ENCODE data around the gene NAT8L. TPM values are rescaled to one million over a fixed set of nuclear protein-coding genes. Genes with fewer than 3 reads are reported as not detected.

The NAT8L gene
- total and polyA plus RNA-seq, 2 of the 4 experiments (the other 2 are of a cell fraction), result 0.05 TPM; not detected in 1

DNA sequence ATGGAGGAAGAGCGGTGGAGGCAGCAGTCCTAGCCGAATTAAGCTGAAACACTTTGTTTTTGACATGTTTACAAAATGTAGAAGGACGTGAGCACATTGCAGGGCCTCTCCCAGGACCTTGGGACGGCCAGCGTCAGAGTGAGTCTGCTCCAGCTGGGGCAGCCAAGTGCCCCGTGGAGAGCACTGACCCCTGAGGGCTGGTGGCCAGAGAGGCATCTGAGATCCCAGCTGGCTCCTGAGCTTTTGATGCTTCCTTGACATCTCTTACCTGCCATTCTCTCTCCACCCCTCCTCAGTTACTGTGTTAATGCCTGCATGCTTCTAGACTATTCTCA lies 24.7 kb downstream of the NAT8L start:
- Histone ChIP-seq H3K9me1 (ENCODE audit: insufficient read depth, low read length) (no peaks in the 10 kb centered on the region), H2AFZ (replicated peaks; ENCODE audit: low read length, poor library complexity) (no peak overlapping the region), H3K23ac (ENCODE audit: low read depth, low read length) (no peak overlapping the region), H3K18ac (ENCODE audit: low read depth, low read length) (no peak overlapping the region), H3K14ac (replicated peaks; ENCODE audit: low read depth, low read length) (no peak overlapping the region), H2BK5ac (ENCODE audit: low read depth, low read length, poor library complexity, severe bottlenecking) (no peak overlapping the region), H3K9ac (ENCODE audit: low read depth, low read length) (no peak overlapping the region), H4K8ac (ENCODE audit: low read depth in 2 of 2, low read length in 2 of 2) (no peak overlapping the region), H3K36me3 (ENCODE audit: control insufficient read depth, insufficient read depth, low read length) (no peaks in the 10 kb centered on the region), H3K4me1 (ENCODE audit: control insufficient read depth, insufficient read depth, low read length) (no peaks in the 10 kb centered on the region), H3K4ac (ENCODE audit: low read depth, low read length) (no peak overlapping the region), H2AK9ac (replicated peaks; ENCODE audit: low read depth, low read length, poor library complexity) (no peak overlapping the region), H3K56ac (ENCODE audit: extremely low read depth, insufficient read depth, low read length) (no peak overlapping the region), H3K4me2 (ENCODE audit: low read depth, low read length) (no peak overlapping the region), H4K20me1 (ENCODE audit: insufficient read depth, low read length) (no peaks in the 10 kb centered on the region), H2AK5ac (ENCODE audit: low read depth, low read length) (no peak overlapping the region), H3K27me3 (ENCODE audit: control insufficient read depth, insufficient read depth, low read length) (peaks cover 25% of the 10 kb centered on the region), H3K9me3 (ENCODE audit: control insufficient read depth, insufficient read depth, low read length) (no peaks in the 10 kb centered on the region), H3K79me1 (ENCODE audit: low read depth in 1 of 2, low read length in 2 of 2) (no peaks in the 10 kb centered on the region), H2BK15ac (ENCODE audit: low read depth, low read length) (no peak overlapping the region), H3K4me3 (ENCODE audit: insufficient read depth, low read depth, low read length) (no peak overlapping the region), H4K91ac (ENCODE audit: insufficient read depth, low read depth, low read length) (no peak overlapping the region), H4K5ac (ENCODE audit: low read depth, low read length) (no peak overlapping the region), H3K27ac (ENCODE audit: insufficient read depth, low read length) (no peak overlapping the region), H2BK20ac (ENCODE audit: low read depth, low read length) (no peak overlapping the region), H2BK120ac (ENCODE audit: low read depth, low read length) (no peak overlapping the region)
- no peak for DNase-seq
- 31% methylated on average over 3 of the region's 6 CpGs; no CpG with 5 or more reads in 1 of the 2 experiments for WGBS, 2 experiments (ENCODE audit: extremely low coverage in 2 of 2, insufficient read length in 1 of 2)
- ATAC-seq (ENCODE audit: low read depth), result no peak
- POLR2A ChIA-PET (ENCODE audit: unreplicated experiment), result no interaction called here
- TF ChIP-seq RCOR1 (IDR thresholded peaks at IDR 0.05; ENCODE audit: insufficient replicate concordance, low read length) (no peak), FOS (IDR thresholded peaks at IDR 0.05; ENCODE audit: low read depth, low read length) (no peak), SMC3 (IDR thresholded peaks at IDR 0.05; ENCODE audit: low read depth, low read length) (no peak), CTCF (conservative IDR thresholded peaks at IDR 0.05; ENCODE audit: low read depth, low read length) (no peak)
- intact Hi-C loops (cut with micrococcal nuclease), result no loop called here
- no TSS peak for BruUV-seq (replicated peaks)
- dilution Hi-C loops (cut with HindIII; ENCODE audit: low sequenced_read_pairs, unreplicated experiment), result no loop called here
- in situ Hi-C loops (cut with MboI; ENCODE audit: low sequenced_read_pairs), result no loop called here
- CTCF ChIA-PET, result no interaction called here
